SK-N-SH (cell line): ENCODE measurements around the gene TICAM1. TPM values are rescaled to one million over a fixed set of nuclear protein-coding genes. Genes with fewer than 3 reads are reported as not detected.

ENCODE experiments used
- CTCF ChIA-PET: fragments of 300-600, 350-600 bp; formaldehyde crosslinking; extraction: SDS; loops from one replicate; lab custom pipeline; 2021; lab: Yijun Ruan, JAX
- POLR2A ChIA-PET: fragments of 350-600 bp; sonication (Branson Sonifier 250); formaldehyde crosslinking; extraction: SDS; loops from one replicate; lab custom pipeline; 2020; ENCODE audit warnings: antibody characterized with exemption, inconsistent platforms; lab: Yijun Ruan, JAX
- DNase-seq: peaks from one replicate; pipeline ENCODE4 v3.0.0; 2012
- H2AFZ ChIP-seq: fragments of 200-600 bp; sonication (generic); 2 replicates; pipeline ENCODE4 v1.8.1; 2016; ENCODE audit warnings: antibody characterized with exemption, mild to moderate bottlenecking, low read depth
- H3F3A ChIP-seq: fragments of 200-600 bp; sonication (generic); replicated peaks from 2 replicates; pipeline ENCODE3; 2016; ENCODE audit warnings: antibody characterized with exemption, mild to moderate bottlenecking; ENCODE audit not compliant: insufficient read depth
- H3K27ac ChIP-seq, 2 experiments: fragments of 200-500 bp in 1 of 2; fragments of 200-600 bp in 1 of 2; sonication (Bioruptor generic) in 1 of 2; sonication (generic), shearing (Covaris generic) in 1 of 2; 2 replicates each; pipeline versions ENCODE4 v1.5.1 to v1.6.1; 2014 to 2016; ENCODE audit warnings: low read depth in 2 of 2, inconsistent platforms in 1 of 2, low read length in 1 of 2, mild to moderate bottlenecking in 1 of 2, mixed read lengths in 1 of 2
- H3K27me3 ChIP-seq: fragments of 200-600 bp; sonication (generic), shearing (Covaris generic); 2 replicates; pipeline ENCODE4 v1.6.1; 2016; ENCODE audit warnings: mixed run types; ENCODE audit not compliant: insufficient read depth
- H3K36me3 ChIP-seq, 2 experiments: fragments of 200-500 bp in 1 of 2; fragments of 200-600 bp in 1 of 2; sonication (Bioruptor generic) in 1 of 2; sonication (generic) in 1 of 2; replicated peaks in 1 of 2; 2 replicates each; pipeline versions ENCODE3 to v1.5.1; 2014 to 2016; ENCODE audit warnings: low read length in 1 of 2, mild to moderate bottlenecking in 1 of 2; ENCODE audit not compliant: insufficient read depth in 2 of 2, control insufficient read depth in 1 of 2
- H3K4me1 ChIP-seq, 2 experiments: fragments of 200-500 bp in 1 of 2; fragments of 200-600 bp in 1 of 2; sonication (Bioruptor generic) in 1 of 2; sonication (generic), shearing (Covaris generic) in 1 of 2; 2 replicates each; pipeline versions ENCODE4 v1.5.1 to v1.6.1; 2014 to 2016; ENCODE audit warnings: low read depth in 1 of 2, low read length in 1 of 2, mixed run types in 1 of 2; ENCODE audit not compliant: insufficient read depth in 2 of 2, control insufficient read depth in 1 of 2
- H3K4me2 ChIP-seq: fragments of 200-600 bp; sonication (generic), shearing (Covaris generic); 2 replicates; pipeline ENCODE4 v1.6.1; 2017; ENCODE audit warnings: mixed run types
- H3K4me3 ChIP-seq, 2 experiments: fragments of 200-500 bp in 1 of 2; fragments of 200-600 bp in 1 of 2; sonication (Bioruptor generic) in 1 of 2; sonication (generic), shearing (Covaris generic) in 1 of 2; 2 replicates each; pipeline versions ENCODE4 v1.5.1 to v1.8.1; 2014 to 2016; ENCODE audit warnings: low read depth in 2 of 2, inconsistent platforms in 1 of 2, low read length in 1 of 2, mild to moderate bottlenecking in 1 of 2, mixed read lengths in 1 of 2, moderate library complexity in 1 of 2
- H3K79me2 ChIP-seq: fragments of 200-600 bp; sonication (generic); 2 replicates; pipeline ENCODE4 v1.8.1; 2017; ENCODE audit warnings: mild to moderate bottlenecking; ENCODE audit not compliant: insufficient read depth
- H3K9ac ChIP-seq: fragments of 200-600 bp; sonication (generic); 2 replicates; pipeline ENCODE4 v1.6.1; 2017; ENCODE audit warnings: mixed run types
- H3K9me2 ChIP-seq: fragments of 200-600 bp; sonication (generic); 2 replicates; pipeline ENCODE4 v1.6.1; 2017; ENCODE audit warnings: mixed run types
- H3K9me3 ChIP-seq: fragments of 200-600 bp; sonication (generic); 2 replicates; pipeline ENCODE4 v1.6.1; 2017; ENCODE audit warnings: mixed run types, mild to moderate bottlenecking, moderate library complexity
- H4K20me1 ChIP-seq: fragments of 200-600 bp; sonication (generic); 2 replicates; pipeline ENCODE4 v1.6.1; 2017; ENCODE audit warnings: mild to moderate bottlenecking, mixed run types; ENCODE audit not compliant: insufficient read depth
- CHD2 ChIP-seq: fragments of 150-350 bp; IDR thresholded peaks from 2 replicates; pipeline ENCODE4 v1.6.1; 2018; ENCODE audit warnings: low read length; ENCODE audit not compliant: partially characterized antibody
- CTCF ChIP-seq: fragments of 200-600 bp; sonication (generic); IDR thresholded peaks from 2 replicates; pipeline ENCODE4 v1.6.1; 2017; ENCODE audit warnings: antibody characterized with exemption, mild to moderate bottlenecking, moderate library complexity
- EP300 ChIP-seq, 2 experiments: IDR thresholded peaks; 2 replicates each; pipeline versions ENCODE4 v1.4.0 to v1.6.1; 2012; ENCODE audit warnings: borderline replicate concordance in 1 of 2, low read depth in 1 of 2, low read length in 1 of 2
- EZH2phosphoT487 ChIP-seq: fragments of 200-600 bp; sonication (generic); IDR thresholded peaks from 2 replicates; pipeline ENCODE4 v1.6.1; 2017; ENCODE audit warnings: low read depth, mixed run types, mild to moderate bottlenecking, antibody characterized with exemption, moderate library complexity, borderline replicate concordance
- GATA2 ChIP-seq: sonication (generic); formaldehyde crosslinking; IDR thresholded peaks from 2 replicates; pipeline ENCODE4 v1.5.0; 2020; ENCODE audit warnings: mild to moderate bottlenecking, missing genetic modification reagents
- MEF2A ChIP-seq: IDR thresholded peaks from 2 replicates; pipeline ENCODE4 v1.4.0; 2012; ENCODE audit warnings: low read depth, borderline replicate concordance
- NFIC ChIP-seq: IDR thresholded peaks from 2 replicates; pipeline ENCODE4 v1.4.0; 2012; ENCODE audit warnings: borderline replicate concordance
- POLR2AphosphoS5 ChIP-seq: IDR thresholded peaks from 2 replicates; pipeline ENCODE4 v1.6.1; 2012; ENCODE audit warnings: low read depth, low read length
- RAD21 ChIP-seq: IDR thresholded peaks from 2 replicates; pipeline ENCODE4 v1.6.1; 2012; ENCODE audit warnings: mild to moderate bottlenecking, low read length
- REST ChIP-seq: IDR thresholded peaks from 2 replicates; pipeline ENCODE4 v1.6.1; 2012; ENCODE audit warnings: mild to moderate bottlenecking, low read depth, low read length, moderate library complexity
- TAF1 ChIP-seq: IDR thresholded peaks from 2 replicates; pipeline ENCODE4 v1.6.1; 2012; ENCODE audit warnings: low read depth, mild to moderate bottlenecking, low read length, moderate library complexity, borderline replicate concordance
- TCF12 ChIP-seq: IDR thresholded peaks from 2 replicates; pipeline ENCODE4 v1.4.0; 2012
- TEAD4 ChIP-seq: IDR thresholded peaks from 2 replicates; pipeline ENCODE4 v1.4.0; 2012; ENCODE audit warnings: mild to moderate bottlenecking, borderline replicate concordance; ENCODE audit not compliant: insufficient read depth
- USF1 ChIP-seq: IDR thresholded peaks from 2 replicates; pipeline ENCODE4 v1.4.0; 2012; ENCODE audit warnings: low read depth, borderline replicate concordance
- ZBTB33 ChIP-seq: IDR thresholded peaks from 2 replicates; pipeline ENCODE4 v1.4.0; 2012; ENCODE audit warnings: low read depth, borderline replicate concordance
- WGBS: methylation state at CpG from one replicate; pipeline ENCODE4 v1.1.6; 2017; ENCODE audit warnings: low lambda C conversion rate; 5-methylcytosine and 5-hydroxymethylcytosine counted together
- polyA plus RNA-seq, 3 experiments: library from polyadenylated mRNA; depleted of rRNA; stranded (reverse); fragments of >200 nt; gene quantifications; 2 replicates each; pipeline ENCODE4 v1.2.3, GENCODE V29; 2012

TICAM1 gene
- polyA plus RNA-seq, 1 of the 3 experiments (the other 2 are of a cell fraction) = 2.7 TPM

GRCh38 chr19:4830768-4831265 is 695 bp downstream of the TICAM1 start:
- Histone ChIP-seq H3K4me2 (peak overlapping the region; percentile 99), H3K79me2 (peaks cover 56% of the 10 kb centered on the region), H3F3A (peaks cover 4% of the 10 kb centered on the region), H4K20me1 (no peaks in the 10 kb centered on the region), H3K9me3 (no peaks in the 10 kb centered on the region), H3K27me3 (no peaks in the 10 kb centered on the region), H3K4me3 (peak overlapping the region; percentile 67 to 91), H3K4me1 (peaks cover 5% of the 10 kb centered on the region in 2 experiments; a peak in 1 of 4 replicates), H3K9ac (peak overlapping the region; percentile 95), H3K36me3 (no peaks in the 10 kb centered on the region), H2AFZ (no peak overlapping the region), H3K27ac (peak overlapping the region; percentile 43 to 45; a peak in 2 of 4 replicates), H3K9me2 (no peaks in the 10 kb centered on the region)
- 60% methylated on average over 6 of the region's 6 CpGs for WGBS
- CTCF ChIA-PET = interaction anchor here (0.9 to 2.3 kb wide), 8 partner anchors 10 to 218 kb away, joined by 3 to 16 read pairs (median 4); no protein-coding TSS in a partner anchor
- POLR2A ChIA-PET = no interaction called here
- no peak for TF ChIP-seq MEF2A
- TF ChIP-seq REST = no peak
- DNase-seq = no peak

GRCh38 chr19:4830332-4830731 is 1.2 kb downstream of the TICAM1 start:
- Histone ChIP-seq H3K9me2 (no peaks in the 10 kb centered on the region), H2AFZ (no peak overlapping the region), H3K36me3 (no peaks in the 10 kb centered on the region), H3K27ac (no peak overlapping the region; a peak in 1 of 4 replicates), H3K4me2 (peak overlapping the region; percentile 99), H3K27me3 (no peaks in the 10 kb centered on the region), H3K4me1 (peaks cover 5% of the 10 kb centered on the region in 2 experiments; a peak in 1 of 4 replicates), H3K9me3 (no peaks in the 10 kb centered on the region), H3K79me2 (peaks cover 60% of the 10 kb centered on the region), H3K4me3 (peak overlapping the region; percentile 67 to 91), H4K20me1 (no peaks in the 10 kb centered on the region), H3K9ac (peak overlapping the region; percentile 95; the same call in 1 of the 2 replicates), H3F3A (peaks cover 4% of the 10 kb centered on the region)
- DNase-seq = no peak
- WGBS = 93% methylated on average over 6 of the region's 6 CpGs
- TF ChIP-seq CHD2 (no peak), CTCF (no peak), MEF2A (no peak), EZH2phosphoT487 (no peak), TCF12 (no peak), RAD21 (no peak), USF1 (no peak), TAF1 (no peak), GATA2 (CRISPR knock-in tag) (no peak), EP300 (IDR thresholded peaks at IDR 0.05; ENCODE audit: borderline replicate concordance in 1 of 2, low read depth in 1 of 2, low read length in 1 of 2) (no peak), NFIC (no peak), ZBTB33 (no peak), POLR2AphosphoS5 (no peak), TEAD4 (no peak)
- ChIA-PET POLR2A (no interaction called here), CTCF (interaction anchor here (0.9 to 2.3 kb wide), 6 partner anchors 10 to 218 kb away, joined by 3 to 12 read pairs (median 4); no protein-coding TSS in a partner anchor)
